LNCAP (cell line): Measurements from ENCODE around the gene NME1.

Source experiments
- CTCF ChIP-seq: fragments of 450-650 bp; IDR thresholded peaks from 2 replicates; pipeline ENCODE4 v1.5.1; 2017; ENCODE audit warnings: mild to moderate bottlenecking

NME1 gene

GRCh38 chr17:51142597-51142996 is 10.8 kb upstream of the NME1 start:
- TF ChIP-seq CTCF: no peak

- no peak for TF ChIP-seq CTCF
Observed at GRCh38 chr17:51144266-51145022, 8.9 kb upstream of the NME1 start.

- no peak for TF ChIP-seq CTCF
Observed at GRCh38 chr17:51147650-51148049, 5.7 kb upstream of the NME1 start.

- TF ChIP-seq CTCF: no peak
Observed at GRCh38 chr17:51149163-51149562, 4.2 kb upstream of the NME1 start.

- no peak for TF ChIP-seq CTCF
Observed at GRCh38 chr17:51150932-51151331, 2.4 kb upstream of the NME1 start.

GRCh38 chr17:51152766-51153209 is 571 bp upstream of the NME1 start:
- no peak for TF ChIP-seq CTCF

- no peak for TF ChIP-seq CTCF
Observed at GRCh38 chr17:51154176-51154575, 817 bp downstream of the NME1 start.

- no peak for TF ChIP-seq CTCF
Observed at GRCh38 chr17:51155416-51155815, 2.1 kb downstream of the NME1 start.
